GM19043 (cell line): ENCODE results near the gene GRHL3.

Experiments
- ATAC-seq: cut with Tn5 transposase; IDR thresholded peaks from one replicate; pipeline ENCODE4 v1.9.1; 2021; ENCODE audit warnings: low read depth; ENCODE audit not compliant: unreplicated experiment

Gene GRHL3

GRCh38 chr1:24390924-24391782 lies 72.0 kb downstream of the GRHL3 start:
- no peak for ATAC-seq

GRCh38 chr1:24391882-24392603 lies 72.9 kb downstream of the GRHL3 start:
- ATAC-seq = peak; percentile 67

GRCh38 chr1:24392604-24392946 lies 73.4 kb downstream of the GRHL3 start:
- no peak for ATAC-seq

GRCh38 chr1:24392982-24393650 lies 74.0 kb downstream of the GRHL3 start:
- ATAC-seq = no peak

- ATAC-seq = no peak
Observed at GRCh38 chr1:24393892-24394291, 74.7 kb downstream of the GRHL3 start.

GRCh38 chr1:24400065-24400464 lies 80.9 kb downstream of the GRHL3 start:
- no peak for ATAC-seq

- no peak for ATAC-seq
Observed at GRCh38 chr1:24403806-24404205, 84.6 kb downstream of the GRHL3 start.
